Inflammatory macrophage treated with lipopolysaccharide for 4 hours (primary cell): ENCODE results near the gene JMJD1C.
"Not testable (repeated sequence)": the region's sequence is repeated elsewhere in the genome, so short reads cannot be mapped to it uniquely, and the experiment has no call there.

Experiments
- DNase-seq: peaks from one replicate; pipeline ENCODE4 v3.0.0-alpha.2; 2020

JMJD1C gene

GRCh38 chr10:63465293-63466143 is at the start of gene JMJD1C:
Gene JMJD1C, minus strand, starts transcription at chr10:63465977. Its CDS starts 315 bp downstream, at chr10:63465662.
- DNase-seq = peak; percentile 78

GRCh38 chr10:63515002-63515763 is 49.4 kb upstream of the JMJD1C start:
- DNase-seq = no peak

GRCh38 chr10:63506554-63506953 is 40.8 kb upstream of the JMJD1C start:
- no peak for DNase-seq

- no peak for DNase-seq
These were observed 39.8 kb upstream of the JMJD1C start for GRCh38 chr10:63505562-63505961.

GRCh38 chr10:63504145-63504881 is 38.5 kb upstream of the JMJD1C start:
- DNase-seq = no peak

GRCh38 chr10:63503395-63503794 is 37.6 kb upstream of the JMJD1C start:
- no peak for DNase-seq

GRCh38 chr10:63502832-63503231 is 37.1 kb upstream of the JMJD1C start:
- DNase-seq = no peak

- no peak for DNase-seq
These were observed 36.2 kb upstream of the JMJD1C start for GRCh38 chr10:63501954-63502353.

GRCh38 chr10:63500551-63500950 is 34.8 kb upstream of the JMJD1C start:
- not testable (repeated sequence) for DNase-seq

- peak; percentile 14 for DNase-seq
These were observed 32.9 kb upstream of the JMJD1C start for GRCh38 chr10:63498665-63499064.

GRCh38 chr10:63497321-63497720 is 31.5 kb upstream of the JMJD1C start:
- DNase-seq = no peak

GRCh38 chr10:63496561-63496960 is 30.8 kb upstream of the JMJD1C start:
- no peak for DNase-seq

GRCh38 chr10:63494951-63495350 is 29.2 kb upstream of the JMJD1C start:
- no peak for DNase-seq

GRCh38 chr10:63493004-63493403 is 27.2 kb upstream of the JMJD1C start:
- no peak for DNase-seq

GRCh38 chr10:63492317-63492690 is 26.5 kb upstream of the JMJD1C start:
- not testable (repeated sequence) for DNase-seq

- DNase-seq = no peak
These were observed 26.0 kb upstream of the JMJD1C start for GRCh38 chr10:63491588-63492316.

- DNase-seq = no peak
These were observed 24.1 kb upstream of the JMJD1C start for GRCh38 chr10:63489838-63490237.

- DNase-seq = no peak
These were observed 22.2 kb upstream of the JMJD1C start for GRCh38 chr10:63487990-63488389.

- DNase-seq = no peak
These were observed 18.2 kb upstream of the JMJD1C start for GRCh38 chr10:63483983-63484382.

- DNase-seq = peak; percentile 30
These were observed 16.1 kb upstream of the JMJD1C start for GRCh38 chr10:63481815-63482421.

- DNase-seq = no peak
These were observed 14.5 kb upstream of the JMJD1C start for GRCh38 chr10:63480237-63480636.

GRCh38 chr10:63478564-63478963 is 12.8 kb upstream of the JMJD1C start:
- DNase-seq = no peak
